Aorta (tissue), 5 donors: ENCODE measurements around the gene DNAAF1. TPM values are rescaled to one million over a fixed set of nuclear protein-coding genes. Genes with fewer than 3 reads are reported as not detected.
"Not testable (repeated sequence)": the region's sequence is repeated elsewhere in the genome, so short reads cannot be mapped to it uniquely, and the experiment has no call there.

Experiments used
- ATAC-seq: fragments of 200-7000 bp; cut with Tn5 transposase; one replicate; pipeline ENCODE4 v1.9.1; 2022; ENCODE audit warnings: moderate library complexity; ENCODE audit not compliant: low FRiP score
- DNase-seq, 2 donors: peaks; one replicate each; pipeline ENCODE4 v3.0.0-alpha.2; 2020
- H3K27ac ChIP-seq, 2 donors: one replicate each; pipeline ENCODE4 v1.5.1; 2013; ENCODE audit warnings: low read length in 2 of 2, mild to moderate bottlenecking in 2 of 2, moderate library complexity in 2 of 2, control low read depth in 1 of 2, inconsistent platforms in 1 of 2, low read depth in 1 of 2
- H3K27me3 ChIP-seq, 2 donors: one replicate each; pipeline ENCODE4 v1.6.1; 2013; ENCODE audit warnings: control low read depth in 1 of 2, low read length in 1 of 2, mild to moderate bottlenecking in 1 of 2, moderate library complexity in 1 of 2; ENCODE audit not compliant: insufficient read depth in 2 of 2, control insufficient read depth in 1 of 2
- H3K36me3 ChIP-seq, 2 donors: one replicate each; pipeline ENCODE4 v1.6.1; 2013; ENCODE audit warnings: control low read depth in 1 of 2, low read length in 1 of 2, mild to moderate bottlenecking in 1 of 2; ENCODE audit not compliant: insufficient read depth in 2 of 2, control insufficient read depth in 1 of 2
- H3K4me1 ChIP-seq, 2 donors: one replicate each; pipeline ENCODE4 v1.6.1; 2013; ENCODE audit warnings: low read length in 2 of 2, control low read depth in 1 of 2, mild to moderate bottlenecking in 1 of 2, moderate library complexity in 1 of 2; ENCODE audit not compliant: insufficient read depth in 2 of 2, control insufficient read depth in 1 of 2
- H3K4me3 ChIP-seq, 2 donors: one replicate each; pipeline ENCODE4 v1.5.1; 2013; ENCODE audit warnings: low read length in 2 of 2, control low read depth in 1 of 2, mild to moderate bottlenecking in 1 of 2
- H3K9me3 ChIP-seq: one replicate; pipeline ENCODE4 v1.6.1; 2013; ENCODE audit warnings: mild to moderate bottlenecking, low read length; ENCODE audit not compliant: control insufficient read depth
- WGBS, 2 donors: extraction: QIAGEN DNeasy Blood & Tissue Kit; methylation state at CpG; one replicate each; pipeline ENCODE4 v1.1.7; 2013; 5-methylcytosine and 5-hydroxymethylcytosine counted together
- intact Hi-C, 2 donors: fragments of 100-400 bp; cut with DNase I; formaldehyde crosslinking; loops; one replicate each; pipeline versions ENCODE4 v1.14.2 to v1.15.0; 2022
- polyA plus RNA-seq, 2 donors: library from polyadenylated mRNA; stranded (reverse); fragments of 200-250 nt; gene quantifications; one replicate each; pipeline ENCODE4 v1.2.3, GENCODE V29; 2013
- total RNA-seq, 2 donors: library from RNA; stranded (reverse); fragmentation: NEBNext Ultra II Directional; extraction: Animal tissue kit (Norgen Biotek cat#: 25700); gene quantifications; one replicate each; pipeline ENCODE4 v1.2.1, GENCODE V29; 2021
- donor health status: healthy with polysubstance abuse.
- donor health status: Bipolar disorder and iron deficiency.
- donor health status: DM: no; HTN: no; CAD: no.
- donor health status: DM: no; HTN: no; CAD: no.
- donor health status: DM: yes; HTN: yes; CAD: no.

Gene DNAAF1
- total and polyA plus RNA-seq, 4 donors, result 0.19 to 1.4 (median 0.48) TPM; not detected in 1

DNA sequence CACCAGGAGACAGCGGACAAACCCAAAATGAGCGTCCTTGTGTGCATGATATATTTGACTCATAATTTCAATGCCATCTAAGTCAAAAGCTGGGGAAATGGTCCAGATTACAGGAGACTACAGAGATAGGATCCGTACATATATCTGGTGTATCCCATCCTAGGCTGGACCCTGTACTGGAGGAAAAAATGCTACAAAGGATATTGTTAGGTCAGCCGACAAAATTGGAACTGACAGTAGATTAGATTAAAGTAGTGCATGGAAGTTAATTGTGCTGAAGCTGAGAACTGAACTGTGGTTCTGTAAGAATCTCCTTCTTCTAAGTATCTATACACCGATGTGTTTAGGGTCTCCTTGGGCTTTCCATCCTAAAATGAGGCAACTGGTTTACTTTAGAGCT lies 70.4 kb downstream of the DNAAF1 start:
- WGBS, 2 donors, result 54 to 58% methylated on average over 5 of the region's 5 CpGs
- H3K4me3 ChIP-seq, result no peak overlapping the region

DNA sequence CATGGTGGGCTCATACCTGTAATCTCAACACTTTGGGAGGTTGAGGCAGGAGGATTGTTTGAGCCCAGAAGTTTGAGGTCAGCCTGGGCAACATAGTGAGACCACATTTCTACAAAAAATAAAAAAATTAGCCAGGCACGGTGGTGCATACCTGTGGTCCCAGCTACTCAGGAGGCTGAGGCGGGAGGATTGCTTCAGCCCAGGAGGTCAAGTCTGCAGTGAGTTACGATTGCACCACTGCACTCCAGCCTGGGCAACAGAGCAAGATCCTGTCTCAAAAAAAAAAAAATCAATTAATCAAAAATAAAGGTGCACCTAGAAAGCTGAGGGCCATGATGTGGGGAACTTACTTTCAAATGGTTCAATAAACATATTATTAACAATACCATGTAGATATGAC lies 71.0 kb downstream of the DNAAF1 start:
- whole genome bisulfite sequencing, 2 donors, result 87 to 90% methylated on average over 3 of the region's 3 CpGs
- not testable (repeated sequence) for H3K36me3 ChIP-seq

More for the DNA sequence above, 70.4 kb downstream of the DNAAF1 start:
- Histone ChIP-seq H3K36me3 (no peaks in the 10 kb centered on the region), H3K9me3 (no peaks in the 10 kb centered on the region), H3K4me1 (no peaks in the 10 kb centered on the region), H3K27ac (no peak overlapping the region), H3K27me3 (no peaks in the 10 kb centered on the region)
- intact Hi-C loops, result no loop called here
- no peak for DNase-seq
- ATAC-seq, result no peak

DNA sequence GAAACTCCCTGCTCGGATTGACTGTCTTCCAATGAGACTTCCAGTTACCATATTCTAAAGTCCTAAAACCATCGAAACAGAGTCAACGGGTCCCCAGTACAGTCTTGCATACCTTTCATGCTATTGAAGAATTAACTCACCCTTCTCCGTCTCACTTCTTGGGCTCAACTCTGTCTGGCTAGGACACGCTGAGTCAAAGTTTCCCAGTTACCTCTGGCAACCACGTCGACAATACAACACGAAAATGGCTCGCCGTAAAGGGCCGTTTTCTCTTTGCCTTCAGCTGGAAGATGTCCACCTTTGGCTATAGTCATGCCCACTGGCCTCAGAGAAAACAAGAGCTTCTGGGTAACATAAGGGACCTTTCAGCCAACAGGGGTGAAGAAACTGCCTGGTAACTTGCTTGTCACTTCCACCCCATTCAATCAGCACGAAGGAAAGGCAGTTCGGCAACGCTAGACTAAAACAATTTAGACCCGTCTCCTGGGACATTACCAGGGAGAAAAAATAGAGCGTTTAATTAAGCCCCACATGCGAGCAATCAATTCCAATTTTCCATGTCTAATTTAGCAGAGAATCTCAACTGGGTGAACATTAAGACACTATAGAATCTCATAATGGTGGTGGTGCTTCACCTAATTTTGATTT lies 73.2 kb downstream of the DNAAF1 start:
- DNase-seq (no peak), ATAC-seq (no peak)
- no peaks in the 10 kb centered on the region for H3K4me1 ChIP-seq
- intact Hi-C loops, result no loop called here
- WGBS, 2 donors, result 54 to 58% methylated on average over 17 of the region's 17 CpGs
- H3K36me3 ChIP-seq, result no peaks in the 10 kb centered on the region
- no peaks in the 10 kb centered on the region for H3K9me3 ChIP-seq
- no peak overlapping the region for H3K27ac ChIP-seq
- no peak overlapping the region for H3K4me3 ChIP-seq
- no peaks in the 10 kb centered on the region for H3K27me3 ChIP-seq

More for the DNA sequence above, 71.0 kb downstream of the DNAAF1 start:
- intact Hi-C loops, H3K4me3 ChIP-seq, H3K4me1 ChIP-seq, DNase-seq, ATAC-seq, H3K9me3 ChIP-seq, H3K27me3 ChIP-seq, H3K27ac ChIP-seq: not testable (repeated sequence)

- H3K4me1 ChIP-seq, result no peaks in the 10 kb centered on the region
- no peaks in the 10 kb centered on the region for H3K27me3 ChIP-seq
- H3K36me3 ChIP-seq, result no peaks in the 10 kb centered on the region
- ATAC-seq (no peak), DNase-seq (no peak)
- H3K9me3 ChIP-seq, result no peaks in the 10 kb centered on the region
- no peak overlapping the region for H3K4me3 ChIP-seq
- no peak overlapping the region for H3K27ac ChIP-seq
- WGBS, 2 donors, result 71 to 72% methylated on average over 6 of the region's 6 CpGs
- intact Hi-C loops, result no loop called here
Measured at GRCh38 chr16:84218956-84219355, 73.8 kb downstream of the DNAAF1 start.

DNA sequence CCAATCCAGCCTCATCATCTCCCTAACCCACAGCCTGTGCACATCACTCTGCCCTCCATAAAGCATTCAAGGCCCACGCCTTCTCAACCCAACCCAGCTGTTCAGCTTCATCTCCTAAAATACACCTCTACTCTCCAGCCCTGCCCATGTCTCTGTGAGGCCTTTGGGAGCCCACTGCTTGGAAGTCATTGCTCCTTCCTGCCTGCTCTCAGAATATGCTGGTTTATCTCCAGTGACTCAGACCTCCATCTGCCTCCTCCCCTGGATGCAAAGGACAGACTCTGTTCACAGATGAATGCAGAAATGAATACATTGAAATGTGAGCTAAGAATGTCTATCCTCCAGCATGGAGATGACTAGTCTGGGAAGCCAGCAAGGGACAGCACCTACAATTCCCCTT lies 75.7 kb downstream of the DNAAF1 start:
- Histone ChIP-seq H3K27me3 (no peaks in the 10 kb centered on the region), H3K4me1 (no peaks in the 10 kb centered on the region), H3K27ac (no peak overlapping the region), H3K9me3 (no peaks in the 10 kb centered on the region), H3K4me3 (no peak overlapping the region), H3K36me3 (no peaks in the 10 kb centered on the region)
- DNase-seq (no peak), ATAC-seq (no peak)
- WGBS, 2 donors, result 92 to 94% methylated on average over 1 of the region's 1 CpG
- intact Hi-C loops, result no loop called here

GRCh38 chr16:84223456-84223855 lies 78.3 kb downstream of the DNAAF1 start:
- no peaks in the 10 kb centered on the region for H3K27me3 ChIP-seq
- no peaks in the 10 kb centered on the region for H3K4me1 ChIP-seq
- WGBS, 2 donors, result 87 to 89% methylated on average over 4 of the region's 4 CpGs
- no peak overlapping the region for H3K27ac ChIP-seq
- no peaks in the 10 kb centered on the region for H3K36me3 ChIP-seq
- no peak overlapping the region for H3K4me3 ChIP-seq
- DNase-seq, result no peak
- H3K9me3 ChIP-seq, result no peaks in the 10 kb centered on the region
- no peak for ATAC-seq
- intact Hi-C loops, result no loop called here

DNA sequence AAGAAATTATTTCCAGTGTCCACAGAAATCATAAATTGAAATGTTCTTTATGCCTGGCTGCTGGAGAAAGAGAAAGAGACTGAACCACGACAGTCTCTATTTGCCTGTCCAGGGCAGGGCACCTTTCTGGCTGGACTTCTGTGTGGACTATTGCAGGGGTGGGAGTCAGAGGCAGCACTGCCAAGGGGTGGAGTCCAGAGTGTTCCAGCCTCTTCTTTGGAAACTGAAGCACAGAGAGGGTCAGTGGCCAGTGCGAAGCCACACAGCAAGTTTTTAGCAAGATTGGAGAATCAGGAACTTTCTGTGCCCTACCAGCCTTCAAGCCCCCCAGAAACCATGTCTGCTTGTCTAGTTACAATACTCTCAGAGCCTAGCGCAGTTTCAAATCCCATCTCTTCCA lies 79.4 kb downstream of the DNAAF1 start:
- intact Hi-C loops, result no loop called here
- no peaks in the 10 kb centered on the region for H3K27me3 ChIP-seq
- no peaks in the 10 kb centered on the region for H3K9me3 ChIP-seq
- H3K36me3 ChIP-seq, result no peaks in the 10 kb centered on the region
- no peak overlapping the region for H3K4me3 ChIP-seq
- ATAC-seq (no peak), DNase-seq (no peak)
- no peak overlapping the region for H3K27ac ChIP-seq
- H3K4me1 ChIP-seq, result no peaks in the 10 kb centered on the region
- 82 to 86% methylated on average over 3 of the region's 3 CpGs for WGBS, 2 donors

- DNase-seq (no peak), ATAC-seq (no peak)
- H3K4me1 ChIP-seq, result no peaks in the 10 kb centered on the region
- H3K4me3 ChIP-seq, result no peak overlapping the region
- no peaks in the 10 kb centered on the region for H3K36me3 ChIP-seq
- H3K27me3 ChIP-seq, result no peaks in the 10 kb centered on the region
- WGBS, 2 donors, result 89% methylated on average over 3 of the region's 3 CpGs
- intact Hi-C loops, result no loop called here
- no peak overlapping the region for H3K27ac ChIP-seq
- H3K9me3 ChIP-seq, result no peaks in the 10 kb centered on the region
Measured at GRCh38 chr16:84225126-84225525, 80.0 kb downstream of the DNAAF1 start.

GRCh38 chr16:84225571-84225970 lies 80.5 kb downstream of the DNAAF1 start:
- Histone ChIP-seq H3K4me3 (no peak overlapping the region), H3K27ac (no peak overlapping the region), H3K9me3 (no peaks in the 10 kb centered on the region), H3K27me3 (no peaks in the 10 kb centered on the region), H3K4me1 (no peaks in the 10 kb centered on the region), H3K36me3 (no peaks in the 10 kb centered on the region)
- ATAC-seq (no peak), DNase-seq (no peak)
- WGBS, 2 donors, result 72 to 76% methylated on average over 7 of the region's 7 CpGs
- intact Hi-C loops, result no loop called here
